Frontal cortex (tissue), 4 donors: ENCODE measurements around the gene DRAM2. TPM values are rescaled to one million over a fixed set of nuclear protein-coding genes. Genes with fewer than 3 reads are reported as not detected.
"Not testable (repeated sequence)": the region's sequence is repeated elsewhere in the genome, so short reads cannot be mapped to it uniquely, and the experiment has no call there.

Source experiments
- DNase-seq, 2 donors: peaks; one replicate each; pipeline ENCODE4 v3.0.0; 2012; ENCODE audit warnings: low spot score in 2 of 2
- FAIRE-seq: peaks from 2 replicates; lab custom pipeline; 2012; peaks lifted over from hg19 to GRCh38; lab: Jason Lieb, UNC
- total RNA-seq: library from RNA; depleted of rRNA; stranded (reverse); fragments of >200 nt; gene quantifications from one replicate; pipeline ENCODE4 v1.2.3, GENCODE V29; 2014
- donor health status: control.
- donor health status: control.
- donor health status: control.

The DRAM2 gene
- total RNA-seq, 1 donor from 2014 or later = 42.0 TPM

DNA sequence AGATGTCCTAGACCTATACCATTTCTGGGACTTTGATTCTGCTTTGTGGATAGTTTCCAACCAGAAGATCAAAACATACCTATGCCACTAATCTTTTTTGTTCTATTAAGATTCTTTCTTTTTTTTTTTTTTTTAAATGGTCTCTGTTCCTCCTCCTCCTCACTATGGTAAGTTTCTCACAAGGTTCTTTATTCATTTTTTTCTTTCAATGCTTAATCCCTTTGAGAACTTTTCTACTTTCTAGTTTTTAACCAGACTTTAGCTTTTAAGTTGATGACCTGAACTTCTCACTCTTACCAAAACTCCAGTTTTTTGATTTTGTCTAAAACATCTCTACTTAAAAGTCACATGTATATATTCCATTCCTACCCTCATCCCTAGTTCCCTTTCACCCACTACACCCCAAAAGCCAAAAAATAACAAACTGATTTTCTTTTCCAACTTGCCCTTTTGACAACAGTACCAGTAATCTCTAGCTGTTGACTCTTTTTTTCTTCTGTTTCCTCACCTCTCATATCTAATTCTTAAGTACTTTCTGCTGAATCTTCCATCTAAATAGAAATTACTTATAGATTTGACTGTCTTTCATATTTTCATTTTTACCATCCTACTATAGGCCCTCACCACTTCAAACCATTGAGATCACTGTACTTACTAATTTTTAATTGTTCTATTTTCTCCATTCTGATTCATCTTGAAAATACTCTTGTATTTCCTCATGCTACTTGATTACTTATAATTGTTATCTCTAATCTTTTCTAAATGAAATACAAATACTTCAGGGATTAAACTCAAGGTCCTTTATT, 6.3 kb upstream of the DRAM2 start:
- DNase-seq (no peak), FAIRE-seq (no peak)

DNA sequence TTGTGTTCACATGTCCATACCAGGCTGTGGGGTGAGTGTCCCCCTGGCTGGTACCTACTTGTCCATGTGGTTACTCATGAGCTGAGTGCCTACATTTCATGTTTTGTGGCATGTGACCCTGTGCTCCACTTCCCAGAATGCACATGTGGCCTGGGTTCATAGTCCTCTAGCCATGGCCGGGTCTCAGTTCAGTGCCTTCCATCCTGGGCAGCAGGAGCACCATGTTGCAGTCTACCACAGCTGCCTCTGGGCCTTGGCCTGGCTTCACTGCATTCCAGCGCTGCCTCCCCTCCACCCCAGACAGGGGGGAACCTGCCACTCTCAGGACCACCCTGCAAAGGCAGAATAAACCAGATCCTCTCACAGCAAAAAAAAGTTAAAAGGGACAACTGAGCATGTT, 5.6 kb upstream of the DRAM2 start:
- FAIRE-seq = no peak

DNA sequence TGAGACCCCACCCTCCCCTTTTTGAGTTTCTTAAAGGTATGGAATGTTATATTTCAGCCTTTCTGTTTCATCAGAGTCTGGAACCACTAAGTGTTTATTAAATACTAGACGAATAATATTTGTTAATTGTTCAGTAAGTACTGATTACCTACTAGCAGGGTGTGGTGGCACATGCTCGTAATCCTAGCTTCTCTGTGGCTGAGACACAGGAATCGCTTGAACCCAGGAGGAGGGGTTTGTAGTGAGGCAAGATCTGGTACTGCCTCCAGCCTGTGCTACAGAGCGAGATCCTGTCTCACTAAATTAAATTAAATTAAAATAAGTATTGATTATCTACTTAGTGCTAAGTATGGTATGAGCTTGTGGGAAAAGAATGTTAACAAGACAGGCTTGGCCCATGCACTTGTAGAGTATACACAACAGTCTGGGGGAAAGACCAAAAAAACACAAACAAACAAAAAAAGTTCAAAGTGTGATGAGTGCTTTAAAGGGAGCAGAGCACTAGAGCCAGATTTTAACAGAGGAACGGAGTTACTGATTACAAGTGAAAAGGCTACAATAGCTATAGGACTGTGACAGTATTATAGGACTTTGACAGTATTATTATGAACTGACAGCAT, 2.6 kb upstream of the DRAM2 start:
- FAIRE-seq = no peak

More for the DNA sequence above, 5.6 kb upstream of the DRAM2 start:
- no peak for DNase-seq

DNA sequence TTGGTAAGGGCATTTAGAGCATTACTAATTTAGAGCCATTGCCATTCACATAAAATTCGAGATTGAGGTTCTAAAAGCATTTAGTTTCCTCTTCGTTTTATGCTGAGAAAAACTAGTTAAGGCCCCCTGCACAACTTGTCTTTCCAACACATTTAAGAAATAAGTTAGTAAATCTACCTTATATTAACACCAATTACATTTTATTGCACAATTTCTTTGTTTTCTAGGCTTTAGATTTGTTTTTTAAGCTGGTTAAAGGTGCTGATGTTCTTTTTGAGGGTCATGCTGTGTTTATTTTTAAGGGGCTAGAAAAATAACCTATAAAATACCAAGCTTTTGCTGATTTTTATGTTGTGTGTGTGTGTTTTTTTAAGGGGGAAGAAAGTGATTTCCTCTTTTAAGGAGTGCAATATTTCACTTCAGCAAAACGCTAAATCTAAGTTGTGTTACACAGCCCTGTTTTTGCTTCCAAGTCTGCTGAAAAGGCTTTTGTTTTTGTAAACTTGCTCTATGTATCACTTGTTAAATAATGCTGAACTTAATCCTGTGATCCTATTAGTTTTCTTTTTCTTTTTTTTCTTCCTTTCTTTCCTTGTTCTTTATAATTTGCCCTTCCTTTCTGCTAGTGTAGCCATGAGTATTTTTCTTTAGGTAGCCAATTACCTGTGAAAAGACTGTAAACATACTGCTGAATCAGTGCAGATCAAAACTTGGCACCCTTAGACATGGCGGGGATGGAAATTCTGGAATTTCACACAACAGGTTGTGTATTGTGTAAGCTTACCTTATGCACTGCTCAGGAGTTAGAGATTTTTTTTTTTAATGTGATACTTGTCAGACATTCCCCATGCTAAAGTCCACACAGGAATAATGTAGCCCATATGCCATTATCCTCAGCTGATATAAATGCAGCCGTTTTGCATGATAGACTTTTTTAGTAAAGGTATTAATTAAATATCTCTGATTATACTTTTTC, 1.6 kb upstream of the DRAM2 start:
- FAIRE-seq (no peak), DNase-seq (no peak)

More for the DNA sequence above, 2.6 kb upstream of the DRAM2 start:
- DNase-seq = no peak

DNA sequence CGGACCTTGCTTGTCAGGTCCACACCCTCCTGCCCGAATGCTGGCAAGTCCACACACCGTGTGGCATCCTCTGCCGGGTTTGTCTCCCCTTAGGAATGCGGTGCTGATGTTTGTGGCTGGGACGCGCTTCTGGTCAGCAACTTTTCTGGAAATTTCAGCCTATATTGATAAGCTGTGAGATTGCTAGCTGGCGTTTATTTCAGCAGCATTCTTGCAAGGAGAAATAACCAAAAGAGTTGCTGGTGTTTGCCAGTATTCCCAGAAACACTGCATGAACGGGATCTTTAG, 731 bp upstream of the DRAM2 start:
- DNase-seq = no peak
- FAIRE-seq = no peak

DNA sequence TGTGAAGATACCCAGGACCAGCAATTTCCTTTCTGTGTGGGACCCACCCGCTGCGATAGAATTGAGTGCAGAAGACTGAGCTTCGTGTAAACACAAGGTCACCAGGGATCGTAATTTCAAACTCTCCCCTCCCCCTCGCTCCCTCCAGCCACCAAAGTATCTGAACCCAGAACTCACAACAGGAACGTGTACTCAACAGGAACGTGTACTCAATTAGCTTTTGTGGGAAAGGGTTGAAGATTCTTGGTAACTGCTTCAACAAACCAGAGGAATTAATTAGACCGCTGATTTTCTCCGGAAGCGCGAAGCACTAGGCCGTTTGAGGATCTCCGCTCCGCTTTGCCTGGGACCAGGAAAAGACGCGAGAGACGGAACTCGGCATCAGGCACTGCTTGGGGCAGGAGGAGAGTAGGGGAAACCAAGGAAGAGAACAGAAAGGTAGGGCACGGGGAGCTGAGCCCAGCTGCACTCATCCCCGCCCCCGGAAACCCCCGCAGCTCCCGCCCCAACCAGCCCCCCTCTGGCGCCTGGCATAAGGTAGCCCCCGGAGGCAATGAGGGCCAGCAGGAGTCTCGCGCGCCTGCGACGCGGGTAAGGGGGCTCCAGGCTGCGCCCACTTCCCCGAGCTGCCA, 453 bp downstream of the DRAM2 start:
- no peak for FAIRE-seq
- DNase-seq = peak; percentile 31 to 45

DNA sequence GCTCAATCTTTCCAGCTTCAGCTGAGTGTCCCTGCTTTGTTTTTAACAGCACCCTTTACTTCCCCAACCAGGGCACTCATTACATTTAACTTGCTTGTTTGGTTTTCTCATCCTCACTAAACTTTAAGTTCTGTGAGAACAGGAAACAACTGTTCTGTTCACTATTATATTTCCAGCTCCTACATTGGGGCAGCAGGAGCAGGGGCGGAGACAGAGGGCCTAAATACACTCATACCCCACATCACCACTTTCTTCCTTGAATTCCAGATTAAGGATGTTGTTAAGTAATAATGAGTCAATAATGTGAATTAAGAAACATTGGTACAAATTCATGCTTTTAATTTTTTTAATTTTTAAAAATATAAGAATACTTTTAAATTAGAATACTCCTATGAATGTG, 6.0 kb downstream of the DRAM2 start:
- FAIRE-seq = no peak

DNA sequence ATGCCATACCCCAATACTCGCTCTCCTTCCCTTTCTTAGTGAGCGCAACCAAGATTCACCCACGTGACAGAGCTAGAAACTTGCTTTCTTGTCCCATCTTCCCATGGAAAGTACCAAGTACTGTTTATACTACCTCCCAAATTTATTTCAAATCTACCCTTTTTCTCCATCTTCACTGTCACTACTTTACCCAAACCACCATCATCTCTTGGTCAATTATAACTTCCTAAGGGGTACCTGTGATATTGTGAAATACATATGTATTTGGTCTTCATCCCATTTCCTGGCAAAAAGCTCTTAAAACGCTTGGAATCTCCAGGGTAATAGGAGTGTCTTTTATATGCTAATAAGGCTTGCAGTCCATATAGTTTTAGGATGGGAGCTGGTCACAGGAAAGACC, 8.2 kb downstream of the DRAM2 start:
- DNase-seq (no peak), FAIRE-seq (no peak)

More for the DNA sequence above, 6.0 kb downstream of the DRAM2 start:
- DNase-seq = no peak

DNA sequence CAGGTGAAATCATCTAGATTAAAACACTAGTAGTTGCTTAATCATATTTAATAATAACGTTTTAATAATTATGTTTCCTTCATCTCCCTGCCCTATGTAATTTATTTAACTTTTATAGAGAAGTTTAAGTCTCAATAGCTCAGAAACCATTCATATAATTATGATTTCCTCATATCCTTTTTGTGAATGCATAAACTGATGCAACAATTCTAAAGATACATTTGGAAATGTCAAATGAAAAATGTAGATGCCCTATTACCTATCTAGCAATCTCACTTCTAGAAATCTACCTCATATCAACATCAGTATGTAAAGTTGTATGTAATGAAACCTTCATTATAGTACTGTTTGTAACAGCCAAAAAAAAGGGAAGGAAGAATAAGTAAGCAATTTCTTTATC, 10.5 kb downstream of the DRAM2 start:
- no peak for FAIRE-seq
- DNase-seq = no peak

DNA sequence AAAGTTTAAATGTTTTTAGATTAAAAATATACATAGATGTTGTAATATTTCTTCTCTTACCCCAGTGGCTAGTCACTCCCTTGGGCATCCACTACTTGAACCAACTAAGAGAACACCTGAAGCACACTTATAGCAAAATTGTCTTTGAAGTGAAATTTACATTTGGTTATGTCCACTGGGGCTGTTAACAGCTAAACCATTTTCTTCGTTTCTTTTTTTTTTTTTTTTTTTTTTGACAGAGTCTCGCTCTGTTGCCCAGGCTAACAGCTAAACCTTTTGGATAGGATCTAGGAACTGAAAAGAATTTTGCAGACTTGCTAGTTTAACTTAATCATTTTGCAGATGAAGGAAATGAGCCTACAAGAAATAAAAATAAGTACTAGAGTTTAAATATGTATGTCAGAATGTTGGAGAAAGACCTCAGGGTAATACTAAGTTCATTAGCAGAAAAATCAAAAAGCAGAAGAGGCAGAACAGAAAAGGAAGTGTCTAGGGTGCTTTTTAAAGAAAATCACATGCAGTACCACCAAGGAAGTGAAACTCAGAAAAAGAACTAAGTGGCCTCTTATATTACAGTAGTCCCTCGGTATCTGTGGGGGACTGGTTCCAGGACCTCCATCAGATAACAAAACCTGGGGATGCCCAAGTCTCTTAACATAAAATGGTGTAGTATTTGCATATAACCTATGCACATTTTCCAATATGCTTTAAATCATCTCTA, 11.8 kb downstream of the DRAM2 start:
- FAIRE-seq (no peak), DNase-seq (no peak)

DNA sequence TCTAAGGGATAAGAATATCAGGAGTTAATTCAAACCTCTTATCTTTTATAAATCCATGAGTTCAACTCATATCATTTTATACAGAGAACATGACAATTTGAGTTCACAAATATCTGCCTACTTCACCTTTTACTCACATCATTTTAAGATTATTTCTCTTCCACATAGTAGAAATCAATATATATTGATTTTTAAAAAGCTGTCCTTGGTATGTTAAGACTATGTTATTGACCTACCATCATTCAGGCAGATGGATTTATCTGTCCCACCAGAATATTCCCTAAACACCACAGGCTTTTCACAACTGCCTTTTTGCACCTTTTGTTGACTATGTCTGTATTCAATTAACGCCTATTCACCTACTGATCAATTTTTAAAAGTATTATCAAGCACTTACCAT, 13.5 kb downstream of the DRAM2 start:
- DNase-seq (no peak), FAIRE-seq (no peak)

DNA sequence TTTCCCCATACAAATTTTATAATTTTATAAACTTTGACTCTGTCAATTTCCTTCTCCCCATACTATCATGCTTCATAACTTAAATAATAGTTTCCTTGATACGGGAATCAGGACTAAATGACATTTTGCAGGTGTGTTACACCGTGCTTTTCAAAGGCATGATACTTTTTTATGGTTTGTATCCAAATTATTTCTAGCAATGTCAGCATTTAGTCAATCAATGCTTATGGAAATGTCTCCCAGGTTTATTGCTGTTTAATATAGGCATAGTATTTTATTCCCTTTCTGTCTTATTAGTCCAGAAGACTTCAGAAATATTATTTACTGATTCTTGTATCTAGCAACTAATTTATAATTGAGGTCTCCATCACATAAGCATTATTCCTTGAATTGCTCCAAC, 23.4 kb downstream of the DRAM2 start:
- FAIRE-seq (no peak), DNase-seq (no peak)

DNA sequence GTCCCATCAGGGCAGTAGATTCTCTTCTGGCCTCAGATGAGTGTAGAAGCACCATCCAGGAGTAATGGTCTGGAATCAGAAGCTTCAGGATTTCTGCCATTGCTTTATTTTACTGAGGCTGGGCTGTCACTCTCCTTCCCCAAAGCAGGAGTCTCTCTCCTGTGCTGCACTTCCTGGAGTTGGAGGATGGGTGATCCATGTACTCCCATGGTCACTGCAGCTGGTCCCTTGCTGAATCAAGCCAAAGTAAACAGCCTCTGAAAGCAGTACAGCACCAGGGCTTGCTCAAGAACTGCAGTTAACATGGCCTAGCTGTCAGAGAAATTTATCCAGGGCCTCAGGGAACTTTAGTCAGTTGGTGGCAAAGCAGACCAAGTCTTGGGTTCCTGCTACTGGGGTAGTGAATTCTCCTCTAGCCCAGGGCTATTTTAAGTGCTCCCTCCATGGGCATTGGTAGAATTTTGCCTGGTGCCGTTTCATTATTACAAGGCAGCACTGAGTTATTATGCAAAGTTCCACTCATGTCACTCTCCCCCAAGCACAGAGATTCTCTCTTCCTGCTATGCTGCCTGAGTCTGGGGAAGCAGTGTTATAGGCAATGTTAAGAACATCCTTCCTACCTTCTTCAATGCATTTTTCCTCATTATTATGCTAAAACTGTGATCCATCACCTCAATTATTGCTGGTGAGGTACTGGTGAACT, 29.5 kb downstream of the DRAM2 start:
- no peak for FAIRE-seq
- no peak for DNase-seq

DNA sequence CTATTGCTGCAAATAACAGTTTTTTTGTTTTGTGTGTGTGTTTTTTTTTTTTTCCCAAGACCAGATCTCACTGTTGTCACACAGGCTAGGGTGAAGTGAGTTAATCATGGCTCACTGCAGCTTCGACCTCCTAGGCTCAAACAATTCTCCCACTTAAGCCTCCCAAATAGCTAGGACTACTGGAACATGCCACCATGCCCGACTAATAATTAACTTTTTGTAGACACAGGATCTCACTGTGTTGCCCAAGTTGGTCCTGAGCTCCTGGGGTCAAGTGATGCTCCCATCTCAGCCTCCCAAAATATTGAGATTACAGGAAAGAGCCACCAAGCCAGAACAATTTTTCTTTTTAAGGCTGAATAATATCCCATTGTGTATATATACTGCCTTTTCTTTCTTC, 34.9 kb downstream of the DRAM2 start:
- DNase-seq = no peak
- no peak for FAIRE-seq

DNA sequence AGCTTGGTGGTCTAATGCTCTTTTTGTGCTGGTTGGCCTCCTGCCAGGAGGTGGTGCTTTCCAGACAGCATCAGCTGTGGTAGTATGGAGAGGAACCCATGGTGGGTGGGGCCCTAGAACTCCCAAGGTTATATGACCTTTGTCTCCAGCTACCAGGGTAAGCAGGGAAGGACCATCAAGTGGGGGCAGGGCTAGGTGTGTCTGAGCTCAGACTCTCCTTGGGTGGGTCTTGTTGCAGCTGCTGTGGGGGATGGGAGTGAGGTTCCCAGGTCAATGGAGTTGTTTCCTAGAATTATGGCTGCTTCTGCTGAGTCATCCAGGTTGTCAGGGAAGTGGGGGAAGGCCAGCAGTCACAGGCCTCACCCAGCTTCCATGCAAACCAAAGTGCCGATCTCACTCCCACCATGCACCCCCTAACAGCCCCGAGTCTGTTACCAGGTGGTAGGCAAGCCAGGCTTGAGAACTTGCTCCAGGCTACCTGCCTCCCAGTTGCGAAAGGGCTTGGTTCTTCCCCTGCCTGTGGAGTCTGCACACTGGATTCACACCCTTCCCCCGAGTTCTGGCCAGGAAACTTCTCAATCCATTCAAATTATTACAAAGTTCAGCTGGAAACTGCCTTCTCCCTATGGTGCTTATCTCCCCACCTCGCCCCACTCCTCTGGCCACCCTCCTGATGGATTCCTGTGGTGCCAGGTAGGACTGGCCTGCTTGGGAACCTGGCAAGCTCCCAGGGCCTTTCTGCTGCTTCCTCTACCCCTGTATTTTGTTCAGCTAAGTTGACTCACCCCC, 37.8 kb downstream of the DRAM2 start:
- FAIRE-seq (no peak), DNase-seq (no peak)

DNA sequence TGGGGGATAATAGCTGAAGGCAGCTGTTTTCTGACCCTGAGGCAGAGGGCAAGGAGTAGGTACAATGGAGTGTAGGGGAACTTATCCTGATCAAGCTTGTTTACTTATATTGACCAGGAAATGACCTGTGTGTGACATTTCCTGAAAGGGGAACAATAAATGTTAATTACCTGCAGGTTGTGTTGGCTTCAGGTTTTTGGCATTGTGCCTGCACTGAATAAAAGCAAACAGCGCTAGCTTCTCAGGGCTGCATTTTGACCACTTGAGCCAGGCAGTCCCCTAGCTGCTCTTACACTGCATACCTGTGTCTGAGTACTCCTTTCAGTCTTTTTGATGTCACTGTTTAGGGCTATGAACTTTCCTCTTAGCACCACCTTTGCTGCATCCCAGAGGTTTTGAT, 40.6 kb downstream of the DRAM2 start:
- DNase-seq = no peak
- FAIRE-seq = no peak

DNA sequence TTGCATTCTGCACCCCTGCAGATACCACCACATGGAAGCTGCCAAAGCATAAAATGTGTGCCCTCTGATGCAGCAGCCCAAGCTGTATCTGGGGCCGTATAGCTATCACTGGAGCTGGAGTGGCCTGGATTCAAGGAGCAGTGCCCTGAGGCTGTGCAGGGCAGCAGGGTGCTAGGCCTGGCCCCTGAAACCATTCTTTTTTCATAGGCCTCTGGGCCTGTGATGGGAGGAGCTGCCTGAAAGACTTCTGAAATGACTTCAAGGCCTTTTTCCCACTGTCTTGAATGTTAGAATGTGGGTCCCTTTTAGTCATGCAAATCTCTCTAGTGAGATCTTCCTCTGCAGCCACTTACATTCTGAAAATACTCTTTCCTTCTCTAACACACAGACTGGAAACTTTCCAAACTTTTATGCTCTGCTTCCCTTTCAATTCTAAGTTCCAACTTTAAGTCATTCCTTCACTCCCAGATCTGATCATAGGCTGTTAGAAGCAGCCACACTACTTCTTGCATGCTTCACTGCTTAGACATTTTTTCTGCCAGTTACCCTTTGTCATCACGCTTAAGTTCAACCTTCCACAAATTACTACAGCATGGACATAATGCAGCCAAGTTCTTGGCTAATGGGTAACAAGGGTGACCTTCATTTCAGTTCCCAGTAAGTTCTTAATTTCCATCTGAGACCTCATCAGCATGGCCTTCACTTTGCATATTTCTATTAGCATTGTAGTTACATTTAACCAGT, 42.4 kb downstream of the DRAM2 start:
- FAIRE-seq = no peak
- no peak for DNase-seq

DNA sequence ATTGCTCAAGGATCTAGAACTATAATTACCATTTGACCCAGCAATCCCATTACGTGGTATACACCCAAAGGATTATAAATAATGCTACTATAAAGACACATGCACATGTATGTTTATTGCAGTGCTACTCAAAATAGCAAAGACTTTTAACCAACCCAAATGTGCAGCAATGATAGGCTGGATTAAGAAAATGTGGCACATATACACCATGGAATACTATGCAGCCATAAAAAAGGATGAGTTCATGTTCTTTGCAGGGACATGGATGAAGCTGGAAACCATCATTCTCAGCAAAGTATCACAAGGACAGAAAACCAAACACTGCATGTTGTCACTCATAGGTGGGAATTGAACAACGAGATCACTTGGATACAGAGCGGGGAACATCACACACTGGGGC, 44.5 kb downstream of the DRAM2 start:
- FAIRE-seq, DNase-seq: not testable (repeated sequence)
